GOT3 (cell line): Measurements from ENCODE around the gene RBFOX2.
"Not testable (repeated sequence)": the region's sequence is repeated elsewhere in the genome, so short reads cannot be mapped to it uniquely, and the experiment has no call there.

Source experiments
- DNase-seq: peaks from one replicate; lab custom pipeline; 2025; ENCODE audit warnings: mixed read lengths; lab: John Stamatoyannopoulos, UW

RBFOX2 gene, protein sequence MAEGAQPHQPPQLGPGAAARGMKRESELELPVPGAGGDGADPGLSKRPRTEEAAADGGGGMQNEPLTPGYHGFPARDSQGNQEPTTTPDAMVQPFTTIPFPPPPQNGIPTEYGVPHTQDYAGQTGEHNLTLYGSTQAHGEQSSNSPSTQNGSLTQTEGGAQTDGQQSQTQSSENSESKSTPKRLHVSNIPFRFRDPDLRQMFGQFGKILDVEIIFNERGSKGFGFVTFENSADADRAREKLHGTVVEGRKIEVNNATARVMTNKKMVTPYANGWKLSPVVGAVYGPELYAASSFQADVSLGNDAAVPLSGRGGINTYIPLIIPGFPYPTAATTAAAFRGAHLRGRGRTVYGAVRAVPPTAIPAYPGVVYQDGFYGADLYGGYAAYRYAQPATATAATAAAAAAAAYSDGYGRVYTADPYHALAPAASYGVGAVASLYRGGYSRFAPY

DNA sequence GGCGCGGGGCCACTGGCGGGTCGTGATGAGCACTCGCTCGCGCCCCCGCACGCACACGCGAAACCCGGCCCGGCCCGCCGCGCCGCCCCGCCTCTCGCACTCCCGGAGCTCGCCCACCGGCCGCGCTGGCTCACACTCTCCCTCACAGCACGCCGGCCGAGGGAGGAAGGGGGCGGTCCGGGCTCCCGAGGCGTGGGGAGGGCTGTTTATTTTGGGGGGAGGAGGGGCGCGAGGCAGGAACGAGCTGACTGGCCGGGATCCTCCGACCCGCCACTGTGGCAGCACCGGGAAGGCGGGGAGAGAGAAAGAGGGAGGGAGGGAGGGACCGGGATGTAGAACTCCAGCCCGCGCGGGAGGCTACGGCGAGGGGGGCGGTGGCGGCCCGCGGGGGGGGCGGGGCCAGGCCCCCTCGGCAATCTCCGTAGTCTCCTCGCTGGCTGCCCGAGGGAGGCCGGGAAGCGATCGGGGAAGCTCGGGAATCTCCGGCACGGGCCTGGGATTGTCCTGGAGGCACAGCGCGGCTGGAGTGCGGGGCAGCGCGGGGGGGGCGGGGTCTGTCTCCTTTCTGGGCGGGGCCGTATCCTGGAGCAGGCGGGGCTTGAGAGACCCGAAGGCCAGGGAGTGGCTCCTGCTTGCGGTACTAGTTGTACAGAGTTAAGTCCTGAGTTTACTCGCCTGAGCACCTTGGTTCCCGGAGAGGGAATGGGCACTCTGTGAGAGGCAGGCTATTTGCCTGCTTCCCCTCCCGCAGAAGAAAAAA, at the start of gene RBFOX2:
Gene RBFOX2 (minus strand): TSS at position 179 of the 760 bp plus-strand sequence. CDS start 399 bp downstream, outside the sequence.
- peak; percentile 98 for DNase-seq

DNA sequence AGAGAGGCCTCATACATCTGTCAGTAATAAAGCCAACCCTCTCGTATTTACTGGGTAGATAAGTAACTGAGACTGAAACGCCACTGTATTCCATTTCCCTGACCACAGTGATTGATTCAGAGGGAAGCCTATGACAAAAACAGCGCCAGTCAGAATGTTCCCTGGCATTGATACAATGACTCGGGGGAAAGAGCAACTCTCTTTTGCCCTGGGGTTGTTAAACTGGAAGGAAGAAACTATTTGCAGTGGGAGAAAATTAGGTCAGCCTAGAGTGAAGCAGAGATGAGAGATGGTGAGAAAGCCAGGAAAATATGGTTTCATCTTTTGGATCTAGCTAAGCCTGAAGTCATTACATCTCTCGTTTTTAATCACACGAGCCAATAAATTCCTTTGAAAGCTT, 48.6 kb upstream of the RBFOX2 start:
- DNase-seq, result no peak

DNA sequence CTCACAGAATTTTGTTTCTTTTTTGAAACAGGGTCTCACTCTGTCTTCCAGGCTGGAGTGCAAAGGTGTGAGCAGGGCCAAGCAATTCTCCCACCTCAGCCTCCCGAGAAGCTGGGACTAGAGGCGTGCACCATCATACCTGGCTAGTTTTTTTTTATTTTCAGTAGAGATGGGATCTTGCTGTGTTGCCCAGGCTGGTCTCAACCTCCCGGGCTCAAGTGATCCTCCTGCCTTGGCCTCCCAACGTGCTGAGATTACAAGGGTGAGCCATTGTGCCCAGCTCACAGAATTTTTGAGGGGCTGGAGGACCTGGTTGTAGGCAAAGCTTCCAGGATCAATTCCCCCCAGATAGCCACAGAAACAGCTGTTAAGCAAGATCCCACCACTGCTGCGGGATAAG, 47.1 kb upstream of the RBFOX2 start:
- no peak for DNase-seq

DNA sequence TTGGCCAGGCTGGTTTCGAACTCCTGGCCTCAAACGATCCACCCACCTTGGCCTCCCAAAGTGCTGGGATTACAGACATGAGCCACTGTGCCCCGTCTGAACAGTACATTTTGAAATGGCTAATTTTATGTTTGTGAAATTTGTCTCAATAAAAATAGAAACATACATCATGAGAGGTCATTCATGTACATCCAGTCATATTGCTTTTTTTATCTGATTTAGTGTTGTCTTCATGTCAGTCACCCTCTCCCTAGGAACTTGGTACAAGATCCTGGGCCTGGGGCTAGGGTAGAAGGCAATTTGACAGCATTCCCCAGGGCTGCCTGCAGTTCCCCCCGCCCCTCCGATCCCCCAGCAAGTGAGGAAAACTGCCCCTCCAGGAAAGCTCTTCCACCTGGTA, 46.6 kb upstream of the RBFOX2 start:
- DNase-seq, result no peak

DNA sequence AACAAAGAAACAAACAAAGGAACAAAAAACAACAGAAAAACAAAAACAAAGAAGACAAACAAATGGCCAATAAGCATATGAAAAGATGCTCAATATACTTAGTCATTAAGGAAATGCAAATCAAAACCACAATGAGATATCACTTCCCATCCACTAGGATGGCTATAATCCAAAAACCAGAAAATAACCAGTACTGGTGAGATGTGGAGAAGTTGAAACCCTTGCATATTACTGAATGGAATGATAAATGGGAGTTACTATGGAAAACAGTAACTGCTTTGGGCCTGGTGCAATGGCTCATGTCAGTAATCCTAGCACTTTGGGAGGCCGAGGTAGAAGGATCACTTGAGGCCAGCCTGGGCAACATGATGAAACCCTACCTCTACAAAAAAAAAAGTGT, 44.9 kb upstream of the RBFOX2 start:
- no peak for DNase-seq

DNA sequence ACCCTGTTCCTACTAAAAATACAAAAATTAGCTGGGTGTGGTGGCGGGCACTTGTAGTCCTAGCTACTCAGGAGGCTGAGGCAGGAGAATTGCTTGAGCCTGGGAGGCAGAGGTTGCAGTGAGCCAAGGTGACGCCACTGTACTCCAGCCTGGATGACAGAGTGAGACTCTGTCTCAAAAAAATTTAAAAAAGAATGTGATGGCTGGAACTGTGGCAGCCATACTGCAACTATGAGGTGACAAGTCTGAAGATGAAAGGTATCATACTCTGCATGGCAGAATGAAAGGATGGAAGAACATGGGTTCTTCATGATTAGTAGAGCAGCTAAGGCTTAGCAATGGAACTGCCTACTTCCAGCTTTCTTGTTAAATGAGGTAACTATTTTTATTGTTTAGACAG, 42.0 kb upstream of the RBFOX2 start:
- not testable (repeated sequence) for DNase-seq

DNA sequence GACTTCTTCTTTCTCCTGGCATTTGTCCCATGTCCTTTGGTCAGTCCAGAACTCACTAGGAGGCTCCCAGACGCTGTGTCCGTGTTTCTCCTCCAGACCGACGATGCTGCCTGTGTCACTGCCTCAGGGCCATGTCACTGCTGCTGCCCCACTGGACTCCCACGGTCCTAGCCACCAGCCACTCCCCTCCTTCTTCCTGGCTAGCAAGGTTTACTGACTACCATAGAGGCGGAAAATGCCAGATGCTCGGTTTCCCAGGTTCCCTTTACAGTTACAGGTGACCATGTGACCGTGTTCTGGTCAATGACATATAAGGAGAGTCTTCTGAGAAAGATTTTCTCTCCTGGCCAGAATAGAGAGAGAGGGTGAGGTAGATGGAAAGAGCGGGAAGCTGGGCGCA, 40.7 kb upstream of the RBFOX2 start:
- DNase-seq, result no peak

DNA sequence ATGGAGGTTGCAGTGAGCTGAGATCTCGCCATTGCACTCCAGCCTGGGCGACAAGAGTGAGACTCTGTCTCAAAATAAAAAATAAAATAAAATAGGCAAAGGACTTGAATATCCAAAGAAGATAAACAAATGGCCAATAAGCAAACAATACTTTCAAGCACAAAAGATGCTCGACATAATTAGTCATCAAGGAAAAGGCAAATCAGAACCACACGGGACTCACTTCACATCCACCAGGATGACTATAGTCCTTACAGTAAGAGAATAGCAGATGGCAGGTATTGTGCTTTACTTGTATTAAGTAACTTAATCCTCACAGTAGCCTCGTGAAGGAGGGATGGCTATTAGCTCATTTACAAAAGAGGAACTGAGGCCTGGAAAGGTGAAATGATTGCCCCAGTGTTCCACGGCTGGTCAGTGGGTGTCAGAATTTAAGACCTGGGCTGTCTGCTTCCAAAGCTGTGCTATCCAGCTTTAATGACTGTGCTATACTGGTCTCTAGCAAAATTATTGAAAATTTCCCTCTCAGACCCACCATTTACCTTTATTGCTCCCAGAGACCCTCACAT, 40.2 kb upstream of the RBFOX2 start:
- no peak for DNase-seq

DNA sequence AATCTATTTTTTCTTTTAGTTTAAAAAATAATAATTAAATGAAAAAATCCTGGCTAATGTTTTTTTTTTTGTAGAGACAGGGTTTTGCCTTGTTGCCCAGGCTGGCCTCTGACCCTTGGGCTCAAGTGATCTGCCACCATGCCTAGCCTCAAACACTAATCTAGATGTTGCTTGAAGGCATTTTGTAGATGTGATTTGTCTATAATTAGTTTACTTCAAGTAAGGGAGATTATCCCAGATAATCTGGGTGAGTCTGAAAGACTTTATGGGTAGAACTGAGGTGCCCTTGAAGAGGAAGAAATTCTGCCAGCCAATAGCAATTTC, 38.6 kb upstream of the RBFOX2 start:
- DNase-seq, result no peak

DNA sequence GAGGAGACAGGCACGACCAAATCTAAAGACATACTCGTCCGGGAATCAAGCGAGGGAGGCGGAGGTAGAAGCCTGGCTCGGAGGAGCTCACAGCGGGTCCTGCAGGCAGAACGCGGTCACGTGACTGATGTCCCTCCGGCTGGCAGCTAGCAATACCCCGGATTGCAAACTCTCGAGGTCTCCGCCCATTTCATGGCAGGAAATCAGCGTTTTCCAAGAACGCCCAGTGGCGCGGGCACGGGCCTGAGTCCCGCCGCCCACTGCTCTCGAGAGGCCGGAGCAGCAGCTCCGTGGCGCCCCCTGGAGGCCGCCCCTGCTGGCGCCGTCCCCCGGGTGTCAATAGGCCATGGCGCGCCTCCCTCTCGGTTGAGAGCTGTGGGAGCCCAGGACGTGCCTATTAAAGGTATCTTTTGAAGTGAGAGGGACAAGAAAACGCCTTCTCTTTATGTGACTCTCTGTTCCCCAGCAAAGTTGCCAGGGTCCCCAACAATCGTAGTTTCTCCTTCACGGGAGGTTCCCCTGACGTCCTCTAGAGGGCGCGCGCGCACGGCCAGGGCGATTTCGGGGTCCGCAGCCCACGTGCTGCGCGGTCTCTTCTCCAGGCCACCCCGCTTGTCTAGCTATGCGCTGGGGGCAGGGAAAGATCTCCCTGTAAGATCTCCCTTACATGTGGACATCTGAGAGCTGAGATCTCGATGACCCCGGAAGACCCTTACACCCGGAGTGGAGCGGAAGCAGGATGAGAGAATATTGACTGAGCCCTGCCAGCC, 37.3 kb upstream of the RBFOX2 start:
- DNase-seq, result peak; percentile 80

DNA sequence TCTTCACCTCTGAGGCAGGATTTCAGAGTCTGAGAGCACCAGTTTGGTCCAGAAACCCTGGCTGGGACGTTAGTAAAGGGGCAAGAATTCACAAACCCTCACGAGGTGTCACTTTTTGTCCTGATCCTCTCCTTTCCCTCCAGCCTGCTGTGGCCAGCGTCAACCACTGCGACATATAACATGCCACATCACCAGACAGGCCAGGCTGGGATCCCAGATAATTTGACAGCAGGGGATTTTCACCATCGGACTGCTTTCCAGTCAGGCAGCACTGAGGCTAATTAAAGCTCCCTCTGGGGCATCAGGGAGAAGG, 36.8 kb upstream of the RBFOX2 start:
- DNase-seq, result no peak

DNA sequence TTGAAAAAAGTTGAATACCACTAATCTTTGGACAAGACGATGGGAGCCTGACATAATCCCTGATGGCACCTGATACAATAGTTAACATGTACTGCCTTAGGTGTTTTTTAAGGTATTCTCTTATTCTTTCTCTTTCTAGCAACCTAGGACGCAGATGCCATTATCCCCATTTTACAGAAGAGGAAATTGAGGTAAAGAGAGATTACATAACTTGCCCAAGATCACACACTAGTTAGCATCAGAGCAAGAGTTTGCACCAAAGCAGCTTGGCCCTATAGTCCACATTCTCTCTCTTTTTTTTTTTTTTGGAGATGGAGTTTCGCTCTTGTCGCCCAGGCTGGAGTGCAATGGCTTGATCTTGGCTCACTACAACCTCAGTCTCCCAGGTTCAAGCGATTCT, 35.7 kb upstream of the RBFOX2 start:
- no peak for DNase-seq

DNA sequence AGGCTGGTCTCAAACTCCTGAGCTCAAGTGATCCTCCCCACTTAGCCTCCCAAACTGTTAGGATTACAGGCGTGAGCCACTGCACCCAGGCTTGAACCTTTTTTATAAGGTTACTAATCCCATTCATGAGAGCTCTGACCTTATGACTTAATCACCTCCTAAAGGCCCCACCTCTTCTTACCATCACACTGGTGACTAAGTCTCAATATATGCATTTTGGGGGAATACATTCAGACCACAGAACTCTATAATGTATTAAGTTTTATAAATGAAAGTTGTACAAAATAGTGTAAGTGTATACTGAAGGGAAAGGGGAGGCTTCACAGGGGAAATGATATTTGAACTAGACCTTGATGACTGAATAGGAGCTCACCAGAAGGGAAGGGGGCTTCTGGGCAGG, 28.4 kb upstream of the RBFOX2 start:
- DNase-seq, result no peak

DNA sequence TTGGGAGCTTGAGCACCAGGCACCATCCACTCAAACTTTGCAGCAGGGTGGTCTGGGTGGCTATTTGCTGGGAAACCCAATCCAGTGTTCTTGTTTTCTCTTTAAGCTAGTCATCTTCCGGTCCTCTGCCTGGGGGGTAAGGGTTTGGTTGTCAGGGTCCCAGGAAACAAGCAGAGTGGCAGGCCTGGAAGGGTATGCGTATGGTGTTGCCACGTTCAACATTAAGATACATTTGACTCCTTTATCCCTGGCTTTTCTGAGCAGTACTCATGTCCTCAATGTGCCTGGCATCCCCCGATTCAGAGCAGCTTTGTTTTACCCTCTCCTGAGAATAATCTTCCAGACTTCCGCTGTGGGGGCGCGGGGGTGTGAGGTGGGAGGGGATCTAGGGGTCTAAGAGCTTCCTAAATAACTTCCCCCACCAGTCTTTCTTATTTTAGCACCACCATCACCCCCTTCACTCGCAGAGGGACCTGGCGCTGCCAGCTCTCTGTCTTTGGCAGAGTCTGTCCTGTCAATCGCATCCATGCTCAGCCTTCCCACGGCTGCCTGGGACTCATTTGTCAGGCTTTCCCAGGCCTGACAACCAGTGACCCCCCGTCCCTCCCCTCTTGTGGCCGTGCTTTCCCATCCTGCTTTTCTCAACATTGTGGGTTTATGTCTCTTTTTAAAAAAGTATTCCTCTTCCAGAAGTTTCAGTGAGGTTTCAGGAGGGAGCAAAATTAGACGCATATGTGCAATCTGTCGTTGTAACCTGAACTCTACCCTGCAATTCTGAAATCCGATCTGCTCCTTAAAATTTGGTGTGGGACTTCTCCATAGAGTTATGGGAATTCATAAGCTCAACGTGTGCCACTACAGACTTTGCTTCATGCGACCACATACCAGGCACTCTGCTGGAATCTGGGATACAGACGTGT, 27.0 kb upstream of the RBFOX2 start:
- no peak for DNase-seq

DNA sequence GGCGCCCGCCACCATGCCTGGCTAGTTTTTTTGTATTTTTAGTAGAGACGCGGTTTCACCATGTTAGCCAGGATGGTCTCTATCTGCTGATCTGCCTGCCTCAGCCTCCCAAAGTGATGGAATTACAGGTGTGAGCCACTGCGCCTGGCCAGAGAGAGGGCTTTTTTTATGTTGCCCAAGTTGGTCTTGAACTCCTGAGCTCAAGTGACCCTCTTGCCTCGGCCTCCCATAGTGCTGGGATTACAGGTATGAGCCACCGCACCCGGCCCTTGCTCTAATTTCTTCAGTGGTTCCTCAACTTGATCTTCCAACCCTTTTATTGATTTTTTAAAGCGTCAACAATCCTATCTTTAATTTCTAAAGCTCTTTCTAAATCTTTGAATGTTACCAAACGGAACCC, 25.8 kb upstream of the RBFOX2 start:
- DNase-seq, result not testable (repeated sequence)

DNA sequence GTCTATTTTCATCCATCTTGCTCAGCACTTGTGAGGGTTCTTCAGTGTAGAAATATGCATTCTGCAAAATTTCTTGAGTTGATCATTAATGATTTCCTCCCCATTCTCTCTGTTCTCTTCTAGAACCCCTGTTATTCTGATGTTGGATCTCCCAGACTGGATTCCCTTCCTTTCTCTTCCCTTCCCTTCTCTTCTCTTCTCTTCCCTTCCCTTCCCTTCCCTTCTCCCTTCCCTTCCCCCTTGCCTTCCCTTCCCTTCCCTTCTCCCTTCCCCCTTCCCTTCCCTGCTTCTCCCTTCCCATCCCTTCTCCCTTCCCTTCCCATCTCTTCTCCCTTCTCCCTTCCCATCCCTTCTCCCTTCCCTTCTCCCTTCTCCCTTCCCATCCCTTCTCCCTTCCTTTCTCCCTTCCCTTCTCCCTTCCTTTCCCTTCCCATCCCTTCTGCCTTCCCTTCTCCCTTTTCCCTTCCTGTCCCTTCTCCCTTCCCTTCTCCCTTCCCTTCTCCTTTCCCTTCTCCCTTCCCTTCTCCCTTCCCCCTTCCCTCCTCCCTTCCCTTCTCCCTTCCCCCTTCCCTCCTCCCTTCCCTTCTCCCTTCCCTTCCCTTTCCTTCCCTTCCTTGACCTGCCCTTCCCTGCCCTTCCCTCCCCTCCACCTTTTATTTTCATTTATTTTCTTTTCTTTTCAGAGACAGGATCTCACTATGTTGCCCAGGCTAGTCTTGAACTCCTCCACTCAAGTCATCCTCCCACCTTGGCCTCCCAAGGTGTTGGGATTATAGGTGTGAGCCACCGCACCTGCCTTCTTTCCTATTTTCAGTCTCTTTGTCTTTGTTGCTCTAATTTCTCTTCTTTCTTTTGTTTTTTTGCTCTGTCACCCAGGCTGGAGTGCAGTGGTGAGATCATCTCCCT, 24.9 kb upstream of the RBFOX2 start:
- no peak for DNase-seq

DNA sequence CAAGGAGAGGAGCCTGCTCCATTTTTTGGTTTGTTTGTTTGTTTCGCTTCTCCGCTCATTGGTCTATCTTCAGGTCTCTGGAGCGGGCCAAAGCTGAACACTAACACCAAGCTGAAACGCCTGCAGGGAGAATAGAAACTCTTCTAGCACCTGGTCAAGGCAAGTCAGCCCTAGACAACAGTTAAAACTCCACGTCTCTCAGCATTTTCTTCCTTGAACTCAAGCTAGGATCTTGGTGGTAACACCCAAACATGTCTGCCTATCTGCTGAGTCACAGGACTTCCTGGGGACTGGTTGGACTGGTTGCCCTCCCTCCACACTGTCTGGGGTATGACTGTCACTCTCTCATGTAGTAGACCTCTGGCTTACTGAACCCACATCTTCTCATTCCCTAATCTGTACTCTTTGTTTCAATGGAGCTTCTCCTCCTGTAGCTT, 23.9 kb upstream of the RBFOX2 start:
- no peak for DNase-seq

DNA sequence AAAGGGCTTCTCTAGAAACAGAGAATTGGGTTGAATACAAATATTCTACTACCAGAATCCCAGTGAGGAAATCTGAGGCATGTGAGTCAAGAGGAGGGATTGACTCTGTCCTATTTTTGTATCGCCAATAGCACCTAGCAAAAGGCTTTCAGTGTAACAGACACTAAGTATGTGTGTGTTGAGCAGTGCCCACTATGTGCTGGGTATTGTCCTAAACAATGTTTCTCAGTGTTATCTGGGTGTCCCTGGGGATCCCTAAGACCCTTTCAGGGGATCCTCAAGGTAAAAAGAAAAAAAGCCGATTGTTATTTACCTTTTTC, 21.0 kb upstream of the RBFOX2 start:
- DNase-seq, result no peak

DNA sequence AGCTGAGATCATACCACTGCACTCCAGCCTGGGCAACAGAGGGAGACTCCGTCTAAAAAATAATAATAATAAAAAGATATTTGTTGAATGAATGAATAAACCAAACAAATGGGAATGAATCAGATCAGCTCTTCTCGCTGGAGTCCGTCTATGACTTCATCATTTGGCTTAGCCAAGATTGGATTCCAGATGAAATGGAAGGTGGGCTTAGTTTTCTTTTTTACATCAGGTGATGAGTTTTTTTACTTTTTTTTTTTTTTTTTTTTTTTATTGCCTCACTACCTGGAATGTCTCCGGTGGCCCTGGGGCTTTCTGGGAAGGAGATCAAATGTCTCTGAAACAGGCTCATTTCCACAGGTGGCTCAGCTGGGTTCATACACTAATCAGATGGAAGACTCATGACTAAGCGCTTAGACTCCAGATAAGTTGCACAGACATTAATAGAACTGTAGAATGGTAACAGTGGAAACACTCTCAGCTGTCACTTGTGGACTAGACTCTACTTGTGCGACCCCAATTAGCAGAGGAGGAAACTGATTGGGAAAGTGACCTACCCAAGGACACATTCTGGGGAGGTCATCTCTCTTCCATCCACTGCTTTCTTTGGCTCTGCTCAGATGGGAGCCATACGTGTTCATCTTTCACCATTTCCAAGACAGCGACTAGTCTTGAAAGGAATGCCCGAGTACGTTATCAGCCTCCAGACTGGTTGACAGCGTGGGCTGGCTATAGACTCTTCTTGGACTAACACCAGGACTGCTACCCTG, 20.5 kb upstream of the RBFOX2 start:
- DNase-seq, result no peak

DNA sequence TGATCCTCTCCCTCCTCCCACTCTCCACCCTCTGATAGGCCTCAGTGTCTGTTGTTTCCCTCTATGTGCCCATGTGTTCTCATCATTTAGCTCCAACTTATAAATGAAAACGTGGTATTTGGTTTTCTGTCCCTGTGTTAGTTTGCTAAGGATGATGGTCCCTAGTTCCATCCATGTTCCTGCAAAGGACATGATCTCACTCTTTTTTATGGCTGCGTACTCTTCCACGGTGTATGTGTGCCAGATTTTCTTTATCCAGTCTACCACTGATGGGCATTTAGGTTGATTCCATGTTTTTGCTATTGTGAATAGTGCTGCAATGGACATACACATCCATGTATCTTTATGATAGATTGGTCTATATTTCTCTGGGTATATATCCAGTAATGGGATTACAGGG, 15.9 kb upstream of the RBFOX2 start:
- DNase-seq, result not testable (repeated sequence)
